Activated naive CD4-positive, alpha-beta T cell treated with anti-CD3 and anti-CD28 coated beads, Interleukin-2, amount 50 U/mL, for 16 hours (primary cell): ENCODE data around the gene LGALS12.
A peak's percentile ranks its signal among the peaks of the same experiment; 100 is the strongest.

Source experiments
- DNase-seq: peaks from one replicate; pipeline ENCODE4 v3.0.0-alpha.2; 2020

Gene LGALS12

GRCh38 chr11:63505857-63506528 is at the start of gene LGALS12:
Gene LGALS12 (plus strand): TSS chr11:63506084. CDS start chr11:63506459, 375 bp downstream.
- DNase-seq, result no peak

GRCh38 chr11:63459586-63459985 is 46.3 kb upstream of the LGALS12 start:
- no peak for DNase-seq

- DNase-seq, result no peak
These were observed 43.7 kb upstream of the LGALS12 start for GRCh38 chr11:63462137-63462536.

- DNase-seq, result no peak
These were observed 35.6 kb upstream of the LGALS12 start for GRCh38 chr11:63470311-63470710.

GRCh38 chr11:63472372-63472771 is 33.5 kb upstream of the LGALS12 start:
- DNase-seq, result no peak

GRCh38 chr11:63476618-63477017 is 29.3 kb upstream of the LGALS12 start:
- no peak for DNase-seq

GRCh38 chr11:63478896-63479295 is 27.0 kb upstream of the LGALS12 start:
- DNase-seq, result peak; percentile 27

- no peak for DNase-seq
These were observed 25.8 kb upstream of the LGALS12 start for GRCh38 chr11:63480039-63480438.

- no peak for DNase-seq
These were observed 20.1 kb upstream of the LGALS12 start for GRCh38 chr11:63485777-63486176.

- no peak for DNase-seq
These were observed 17.1 kb upstream of the LGALS12 start for GRCh38 chr11:63488789-63489188.

GRCh38 chr11:63489879-63490278 is 16.0 kb upstream of the LGALS12 start:
- no peak for DNase-seq

GRCh38 chr11:63490551-63491239 is 15.2 kb upstream of the LGALS12 start, which contains the start of gene PLAAT5:
Gene PLAAT5 (minus strand): TSS chr11:63491167. CDS start chr11:63491034, 133 bp downstream.
- peak; percentile 23 for DNase-seq

GRCh38 chr11:63491240-63491587 is 14.7 kb upstream of the LGALS12 start:
- DNase-seq, result no peak

GRCh38 chr11:63491636-63492372 is 14.1 kb upstream of the LGALS12 start:
- DNase-seq, result no peak

GRCh38 chr11:63492441-63492840 is 13.4 kb upstream of the LGALS12 start:
- DNase-seq, result no peak

GRCh38 chr11:63493127-63493526 is 12.8 kb upstream of the LGALS12 start:
- DNase-seq, result no peak

GRCh38 chr11:63494975-63495374 is 10.9 kb upstream of the LGALS12 start:
- no peak for DNase-seq

- DNase-seq, result no peak
These were observed 6.0 kb upstream of the LGALS12 start for GRCh38 chr11:63499874-63500273.

- no peak for DNase-seq
These were observed 4.6 kb upstream of the LGALS12 start for GRCh38 chr11:63501236-63501635.

GRCh38 chr11:63502252-63502820 is 3.5 kb upstream of the LGALS12 start:
- no peak for DNase-seq

- DNase-seq, result no peak
These were observed 2.4 kb upstream of the LGALS12 start for GRCh38 chr11:63503492-63503891.

- DNase-seq, result no peak
These were observed 1.8 kb upstream of the LGALS12 start for GRCh38 chr11:63504054-63504453.

- DNase-seq, result no peak
These were observed 824 bp upstream of the LGALS12 start for GRCh38 chr11:63504933-63505586.
